Measurements from ENCODE around the gene CTSA. TPM values are rescaled to one million over a fixed set of nuclear protein-coding genes. Genes with fewer than 3 reads are reported as not detected.
"Not testable (repeated sequence)": the region's sequence is repeated elsewhere in the genome, so short reads cannot be mapped to it uniquely, and the experiment has no call there.

Gene CTSA
- total RNA-seq, 1 donor from 2014 or later: 64.2 TPM

- DNase-seq (ENCODE audit: low read depth): no peak
Observed at GRCh38 chr20:45917790-45918141, 26.6 kb downstream of the CTSA start.

- DNase-seq (ENCODE audit: low read depth): no peak
Observed at GRCh38 chr20:45918182-45918737, 27.1 kb downstream of the CTSA start.

- no peak for DNase-seq (ENCODE audit: low read depth)
Observed at GRCh38 chr20:45918779-45919537, 27.8 kb downstream of the CTSA start.

GRCh38 chr20:45919542-45920399 lies 28.6 kb downstream of the CTSA start:
- DNase-seq (ENCODE audit: low read depth): peak; percentile 48

GRCh38 chr20:45920462-45921336 lies 29.6 kb downstream of the CTSA start:
- no peak for DNase-seq (ENCODE audit: low read depth)

GRCh38 chr20:45921337-45922189 lies 30.4 kb downstream of the CTSA start:
- DNase-seq (ENCODE audit: low read depth): peak; percentile 41

GRCh38 chr20:45924391-45925261 lies 33.5 kb downstream of the CTSA start:
- DNase-seq (ENCODE audit: low read depth): peak; percentile 41

GRCh38 chr20:45925821-45926506 lies 34.8 kb downstream of the CTSA start:
- DNase-seq (ENCODE audit: low read depth): no peak

- DNase-seq (ENCODE audit: low read depth): no peak
Observed at GRCh38 chr20:45926731-45927070, 35.6 kb downstream of the CTSA start.

GRCh38 chr20:45927071-45927878 lies 36.1 kb downstream of the CTSA start:
- DNase-seq (ENCODE audit: low read depth): no peak

GRCh38 chr20:45931680-45932079 lies 40.5 kb downstream of the CTSA start:
- DNase-seq (ENCODE audit: low read depth): not testable (repeated sequence)

- DNase-seq (ENCODE audit: low read depth): peak; percentile 79
Observed at GRCh38 chr20:45933266-45934045, 42.3 kb downstream of the CTSA start.

GRCh38 chr20:45934046-45934585 lies 43.0 kb downstream of the CTSA start:
- no peak for DNase-seq (ENCODE audit: low read depth)

GRCh38 chr20:45934586-45935415 lies 43.7 kb downstream of the CTSA start, which contains the start of gene PCIF1:
Gene PCIF1 (plus strand): TSS chr20:45934683. CDS start chr20:45939000, 4,317 bp downstream.
- peak; percentile 88 for DNase-seq (ENCODE audit: low read depth)

GRCh38 chr20:45935416-45936046 lies 44.4 kb downstream of the CTSA start:
- DNase-seq (ENCODE audit: low read depth): no peak

GRCh38 chr20:45937765-45938164 lies 46.6 kb downstream of the CTSA start:
- no peak for DNase-seq (ENCODE audit: low read depth)
